ENCODE measurements around the gene IRF2BPL.

DNA sequence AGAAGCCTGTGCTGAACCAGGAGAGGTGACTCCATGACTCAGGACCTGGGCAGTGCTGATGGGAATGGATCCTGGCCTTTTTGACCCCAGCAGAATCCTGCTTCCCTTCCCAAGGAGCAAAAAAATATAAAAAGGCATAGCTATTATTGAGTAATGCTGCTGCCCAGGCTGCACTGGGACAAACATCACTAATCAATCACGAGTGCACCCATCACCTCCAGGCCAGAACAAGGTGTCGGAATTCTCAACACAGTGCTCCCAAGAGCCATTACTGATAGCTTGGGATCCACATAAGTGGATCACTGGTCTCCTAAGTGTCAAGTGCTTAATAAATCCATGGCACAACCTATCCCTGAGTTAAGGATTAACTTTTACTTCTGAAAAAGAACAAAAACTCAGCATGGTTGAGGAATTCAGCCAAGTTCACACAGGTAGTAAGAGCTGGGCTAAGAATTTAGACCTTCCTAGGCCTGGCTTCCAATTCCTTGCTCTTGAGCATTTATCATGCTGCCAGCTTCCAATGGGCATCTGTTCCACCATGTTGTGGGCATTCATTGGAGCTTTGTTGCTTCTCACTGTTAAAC, 31.9 kb downstream of the IRF2BPL start:
- TF ChIP-seq ZNF609 (CRISPR knock-in tag; IDR thresholded peaks at IDR 0.05; ENCODE audit: borderline replicate concordance): no peak
- TF ChIP-seq, protein P1, sequence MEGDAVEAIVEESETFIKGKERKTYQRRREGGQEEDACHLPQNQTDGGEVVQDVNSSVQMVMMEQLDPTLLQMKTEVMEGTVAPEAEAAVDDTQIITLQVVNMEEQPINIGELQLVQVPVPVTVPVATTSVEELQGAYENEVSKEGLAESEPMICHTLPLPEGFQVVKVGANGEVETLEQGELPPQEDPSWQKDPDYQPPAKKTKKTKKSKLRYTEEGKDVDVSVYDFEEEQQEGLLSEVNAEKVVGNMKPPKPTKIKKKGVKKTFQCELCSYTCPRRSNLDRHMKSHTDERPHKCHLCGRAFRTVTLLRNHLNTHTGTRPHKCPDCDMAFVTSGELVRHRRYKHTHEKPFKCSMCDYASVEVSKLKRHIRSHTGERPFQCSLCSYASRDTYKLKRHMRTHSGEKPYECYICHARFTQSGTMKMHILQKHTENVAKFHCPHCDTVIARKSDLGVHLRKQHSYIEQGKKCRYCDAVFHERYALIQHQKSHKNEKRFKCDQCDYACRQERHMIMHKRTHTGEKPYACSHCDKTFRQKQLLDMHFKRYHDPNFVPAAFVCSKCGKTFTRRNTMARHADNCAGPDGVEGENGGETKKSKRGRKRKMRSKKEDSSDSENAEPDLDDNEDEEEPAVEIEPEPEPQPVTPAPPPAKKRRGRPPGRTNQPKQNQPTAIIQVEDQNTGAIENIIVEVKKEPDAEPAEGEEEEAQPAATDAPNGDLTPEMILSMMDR (IDR thresholded peaks at IDR 0.05 in 2 of 3, conservative IDR thresholded peaks at IDR 0.05 in 1 of 3; ENCODE audit: insufficient read depth in 2 of 3, low read depth in 1 of 3, low read length in 3 of 3): no peak
- no peak for TF ChIP-seq ZNF23 (CRISPR knock-in tag; IDR thresholded peaks at IDR 0.05)

Measured in K562 (cell line).